Stimulated activated CD8-positive, alpha-beta memory T cell treated with anti-CD3 and anti-CD28 coated beads, Interleukin-2, amount 100 ng/mL, for 48 hours (primary cell): ENCODE data around the gene CFAP77.
A peak's percentile ranks its signal among the peaks of the same experiment; 100 is the strongest.

Experiments used
- DNase-seq, 2 donors: peaks; one replicate each; pipeline ENCODE4 v3.0.0-alpha.2; 2020; ENCODE audit warnings: low read depth in 2 of 2

CFAP77 gene

DNA sequence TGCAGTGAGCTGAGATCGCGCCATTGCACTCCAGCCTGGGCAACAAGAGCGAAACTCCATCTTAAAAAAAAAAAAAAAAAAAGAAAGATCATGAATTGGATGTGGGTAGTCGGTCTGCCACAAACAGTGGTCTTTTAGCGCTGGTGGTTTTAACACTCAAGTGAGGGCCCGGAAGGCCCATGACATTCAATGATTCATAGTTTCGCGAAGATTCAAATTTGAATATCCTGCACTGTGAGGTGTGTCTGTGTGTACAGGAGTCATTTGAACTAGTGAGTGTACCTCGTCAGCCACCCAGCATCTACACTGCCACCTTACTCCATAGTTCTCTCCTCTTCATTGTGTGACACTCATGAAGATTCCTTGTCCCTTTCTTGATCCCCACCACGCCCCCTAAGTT, 41.3 kb downstream of the CFAP77 start:
- peak in 1 of 2 donors; percentile 26 for DNase-seq

DNA sequence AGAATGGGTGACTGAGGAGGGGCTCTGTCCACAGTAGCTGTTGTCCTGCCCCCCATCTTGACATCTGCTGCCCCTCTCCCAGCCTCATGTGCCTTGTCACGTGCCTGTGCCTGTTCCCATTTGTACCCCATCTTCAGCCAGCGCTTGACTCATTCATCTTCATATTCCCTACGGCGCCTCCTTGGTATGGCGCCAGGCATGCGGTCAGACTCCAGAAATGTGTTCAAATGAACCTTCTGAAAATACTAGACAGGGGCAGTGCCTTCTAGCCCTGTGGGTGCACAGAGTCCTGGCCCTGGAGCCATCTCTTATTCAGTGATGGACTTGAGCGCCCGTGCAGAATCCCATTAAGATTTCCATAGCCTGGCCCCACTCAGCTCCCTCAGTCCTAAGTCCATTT, 46.2 kb downstream of the CFAP77 start:
- no peak for DNase-seq

- DNase-seq, result no peak
Observed at GRCh38 chr9:132457504-132458236, 47.7 kb downstream of the CFAP77 start.

- no peak for DNase-seq
Observed at GRCh38 chr9:132458432-132458831, 48.4 kb downstream of the CFAP77 start.

- DNase-seq, result no peak
Observed at GRCh38 chr9:132459661-132460060, 49.6 kb downstream of the CFAP77 start.

DNA sequence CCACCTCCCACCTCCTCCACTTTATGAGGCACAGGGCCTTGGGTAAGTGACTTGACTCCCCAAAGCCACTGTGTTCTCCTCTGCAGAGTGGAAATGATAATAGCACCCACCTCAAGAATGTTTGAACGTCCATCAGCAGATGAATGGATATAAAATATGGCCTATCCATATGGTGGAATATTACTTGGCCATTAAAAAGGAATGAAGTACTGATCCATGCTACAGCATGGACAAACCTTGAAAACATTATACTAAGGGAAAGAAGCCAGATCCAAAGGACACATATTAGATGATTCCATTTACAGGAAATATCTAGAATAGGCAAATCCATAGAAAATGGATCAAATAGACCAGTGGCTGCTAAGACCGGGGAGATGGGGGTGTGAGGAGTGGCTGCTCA, 50.2 kb downstream of the CFAP77 start:
- DNase-seq, result no peak

DNA sequence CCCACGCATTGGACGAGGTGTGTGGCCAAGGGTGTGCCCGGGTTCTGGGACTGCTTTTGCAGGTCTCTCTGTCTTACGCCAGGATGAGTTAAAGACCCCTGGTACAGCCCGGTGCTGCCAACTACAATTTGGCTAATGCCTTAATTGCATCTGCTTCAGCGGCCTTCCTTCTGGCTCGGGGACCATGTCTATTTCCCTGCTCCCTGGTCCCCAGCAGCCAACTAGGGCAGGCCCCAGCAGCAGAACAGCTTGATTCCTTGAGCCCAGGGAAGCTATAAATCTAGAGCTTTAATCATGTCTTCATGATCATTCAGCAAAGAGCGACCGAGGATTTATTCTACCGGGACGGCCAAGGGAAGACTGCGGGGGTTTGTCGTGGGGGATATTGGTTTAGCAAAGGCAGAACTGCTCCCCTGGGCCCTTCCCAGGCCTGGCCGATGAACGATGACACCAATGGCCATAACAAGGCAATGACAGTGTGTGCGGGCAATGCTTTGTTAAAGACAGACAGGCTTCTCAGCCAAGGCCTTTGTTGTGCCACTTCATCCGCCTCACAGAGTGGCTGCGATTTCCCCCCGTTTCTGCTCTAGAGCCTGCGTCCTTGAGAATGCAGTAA, 51.4 kb downstream of the CFAP77 start:
- no peak for DNase-seq

- DNase-seq, result no peak
Observed at GRCh38 chr9:132461971-132462370, 52.0 kb downstream of the CFAP77 start.

DNA sequence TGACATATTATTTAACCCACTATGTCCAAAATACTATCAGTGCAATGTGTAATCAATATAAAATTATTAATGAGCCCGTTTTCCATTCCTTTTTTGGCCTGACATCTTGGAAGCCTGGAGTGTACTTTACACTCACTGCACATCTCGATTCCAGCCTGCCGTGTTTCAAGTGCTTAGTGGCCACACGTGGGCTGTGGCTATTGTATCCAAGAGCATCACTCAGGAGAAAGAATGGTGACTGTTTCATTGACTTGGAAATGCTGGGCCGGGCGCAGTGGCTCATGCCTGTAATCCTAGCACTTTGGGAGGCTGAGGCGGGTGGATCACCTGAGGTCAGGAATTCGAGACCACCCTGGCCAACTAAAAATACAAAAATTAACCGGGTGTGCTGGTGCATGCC, 54.5 kb downstream of the CFAP77 start:
- no peak for DNase-seq

DNA sequence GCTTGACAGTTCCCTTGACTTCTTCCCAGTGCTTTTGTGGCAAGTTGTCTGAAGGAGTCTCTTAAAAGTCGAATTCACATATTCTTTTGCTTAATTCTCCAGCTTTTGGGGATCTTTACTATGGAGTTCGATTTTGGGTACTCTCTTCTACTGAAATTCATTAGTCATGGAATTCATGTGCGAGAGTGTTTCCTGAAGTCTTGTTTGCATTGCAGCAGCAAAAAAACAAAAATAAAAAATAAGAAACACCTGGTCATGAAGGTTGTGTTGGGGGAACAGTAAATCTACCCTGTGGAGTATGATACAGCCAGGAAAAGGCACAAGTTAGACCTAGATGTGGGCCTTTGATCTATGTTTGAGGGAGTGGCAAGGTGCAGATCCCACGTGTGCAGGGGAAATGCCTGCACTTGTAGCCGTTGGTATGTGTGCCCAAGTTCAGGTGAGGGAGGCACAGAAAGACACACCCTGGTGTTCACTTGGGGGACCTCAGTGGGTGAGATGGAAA, 55.2 kb downstream of the CFAP77 start:
- no peak for DNase-seq

GRCh38 chr9:132472199-132472598, 62.2 kb downstream of the CFAP77 start:
- no peak for DNase-seq

DNA sequence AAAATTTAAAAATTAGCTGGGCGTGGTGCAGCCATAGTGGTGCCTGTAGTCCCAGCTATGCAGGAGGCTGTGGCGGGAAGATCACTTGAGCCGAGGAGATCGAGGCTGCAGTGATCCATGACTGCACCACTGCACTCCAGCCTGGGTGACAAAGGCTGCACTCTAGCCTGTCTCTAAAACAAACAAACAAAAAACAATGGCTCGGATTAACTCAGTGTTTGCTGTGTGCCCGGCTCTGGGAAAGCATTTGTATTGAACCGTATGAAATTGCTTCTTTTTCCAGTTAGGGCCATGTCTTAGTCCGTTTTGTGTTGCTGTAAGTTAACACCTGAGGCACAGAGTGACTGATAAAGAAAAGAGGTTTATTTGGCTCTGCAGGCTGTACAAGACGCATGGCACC, 62.6 kb downstream of the CFAP77 start:
- DNase-seq, result no peak

GRCh38 chr9:132474253-132474652, 64.2 kb downstream of the CFAP77 start:
- no peak for DNase-seq

DNA sequence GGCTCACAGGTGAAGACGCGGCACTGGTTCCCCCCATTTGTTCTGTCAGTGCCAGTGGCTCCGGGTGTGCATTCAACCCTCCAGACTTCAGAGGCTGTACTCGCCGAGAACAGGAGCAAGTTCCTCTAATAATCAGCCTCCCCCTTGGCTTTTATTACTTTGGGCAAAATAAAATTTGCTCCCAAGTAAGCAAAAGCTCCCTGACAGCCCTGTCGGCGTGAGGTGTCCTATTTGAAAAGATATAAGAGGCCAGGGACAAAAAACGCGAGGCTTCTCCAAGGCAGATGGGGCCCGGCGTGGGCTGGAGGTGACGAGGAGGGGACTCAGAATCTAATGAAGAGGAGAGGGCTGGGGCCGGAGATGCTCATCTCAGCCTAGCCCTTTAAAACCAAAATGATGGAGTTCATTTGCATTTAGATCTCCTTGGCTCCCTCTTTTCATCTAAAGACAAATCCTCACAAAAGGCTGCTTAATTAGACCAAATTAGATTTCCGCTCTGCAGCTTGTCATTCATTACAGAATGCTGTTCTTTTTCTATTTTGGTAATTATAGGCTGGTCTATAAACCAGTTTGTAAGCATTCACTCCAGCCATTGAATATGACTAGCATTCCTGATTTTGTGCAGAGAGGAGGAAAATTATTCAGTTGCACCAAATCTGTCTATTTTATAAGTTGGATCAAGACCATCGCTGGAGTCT, 68.5 kb downstream of the CFAP77 start:
- DNase-seq, result no peak

DNA sequence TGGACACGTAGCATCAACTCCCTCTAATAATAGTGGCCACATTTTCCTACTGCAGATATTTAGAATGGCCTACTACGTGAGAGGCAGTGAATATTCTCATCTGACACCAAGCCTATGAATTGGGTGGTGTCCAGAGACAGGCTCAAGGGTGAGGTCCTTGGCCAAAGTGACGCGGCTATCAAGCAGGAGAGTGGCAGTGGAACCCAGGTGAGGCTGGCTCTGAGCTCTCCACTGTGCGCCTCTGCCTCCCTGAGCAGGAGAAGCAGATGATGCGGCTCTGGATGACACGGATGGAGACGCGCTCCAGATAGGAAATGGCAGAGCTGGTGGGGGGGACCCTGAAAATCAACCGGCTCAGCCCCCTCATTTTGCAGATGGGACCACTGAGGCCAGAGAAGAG, 69.7 kb downstream of the CFAP77 start:
- DNase-seq, result no peak

GRCh38 chr9:132481053-132481849, 71.2 kb downstream of the CFAP77 start:
- DNase-seq, result no peak

- no peak for DNase-seq
Observed at GRCh38 chr9:132482196-132482813, 72.3 kb downstream of the CFAP77 start.

- no peak for DNase-seq
Observed at GRCh38 chr9:132485393-132485792, 75.4 kb downstream of the CFAP77 start.

GRCh38 chr9:132486706-132487350, 76.8 kb downstream of the CFAP77 start:
- DNase-seq, result peak; percentile 33 to 40

- no peak for DNase-seq
Observed at GRCh38 chr9:132487351-132487791, 77.4 kb downstream of the CFAP77 start.

GRCh38 chr9:132487980-132488535, 78.0 kb downstream of the CFAP77 start:
- DNase-seq, result no peak
